Inflammatory macrophage treated with lipopolysaccharide for 4 hours (primary cell): ENCODE measurements around the gene NCAPD2.
"Not testable (repeated sequence)": the region's sequence is repeated elsewhere in the genome, so short reads cannot be mapped to it uniquely, and the experiment has no call there.

Source experiments
- DNase-seq: peaks from one replicate; pipeline ENCODE4 v3.0.0-alpha.2; 2020

The NCAPD2 gene

GRCh38 chr12:6465467-6466183 is 28.3 kb upstream of the NCAPD2 start:
- DNase-seq: peak; percentile 68

GRCh38 chr12:6466184-6466573 is 27.7 kb upstream of the NCAPD2 start:
- DNase-seq: no peak

GRCh38 chr12:6466751-6467150 is 27.2 kb upstream of the NCAPD2 start:
- DNase-seq: not testable (repeated sequence)

- not testable (repeated sequence) for DNase-seq
These were observed 26.2 kb upstream of the NCAPD2 start for GRCh38 chr12:6467571-6468282.

GRCh38 chr12:6468283-6468575 is 25.7 kb upstream of the NCAPD2 start:
- DNase-seq: no peak

- no peak for DNase-seq
These were observed 24.8 kb upstream of the NCAPD2 start for GRCh38 chr12:6469092-6469491.

GRCh38 chr12:6469609-6470374 is 24.1 kb upstream of the NCAPD2 start:
- no peak for DNase-seq

GRCh38 chr12:6470375-6471163 is 23.3 kb upstream of the NCAPD2 start, which contains the start of gene VAMP1:
Gene VAMP1 (minus strand): TSS chr12:6470677. CDS start chr12:6470531, 146 bp downstream.
- DNase-seq: peak; percentile 95

- peak; percentile 81 for DNase-seq
These were observed 21.9 kb upstream of the NCAPD2 start for GRCh38 chr12:6471989-6472360.

GRCh38 chr12:6472491-6472890 is 21.4 kb upstream of the NCAPD2 start:
- no peak for DNase-seq

GRCh38 chr12:6475233-6475975 is 18.5 kb upstream of the NCAPD2 start:
- DNase-seq: not testable (repeated sequence)

- peak; percentile 51 for DNase-seq
These were observed 17.4 kb upstream of the NCAPD2 start for GRCh38 chr12:6476489-6476888.

GRCh38 chr12:6477601-6478377 is 16.1 kb upstream of the NCAPD2 start:
- not testable (repeated sequence) for DNase-seq

GRCh38 chr12:6478416-6478815 is 15.5 kb upstream of the NCAPD2 start:
- no peak for DNase-seq

GRCh38 chr12:6488240-6488639 is 5.7 kb upstream of the NCAPD2 start:
- no peak for DNase-seq

- no peak for DNase-seq
These were observed 4.5 kb upstream of the NCAPD2 start for GRCh38 chr12:6489449-6489848.

- DNase-seq: not testable (repeated sequence)
These were observed 3.2 kb upstream of the NCAPD2 start for GRCh38 chr12:6490673-6491072.

- DNase-seq: peak; percentile 97
These were observed 935 bp upstream of the NCAPD2 start, which contains the start of gene MRPL51 for GRCh38 chr12:6492838-6493496. Gene MRPL51 (minus strand): TSS chr12:6493262. CDS start chr12:6493136, 126 bp downstream.

- no peak for DNase-seq
These were observed 399 bp downstream of the NCAPD2 start for GRCh38 chr12:6494258-6494743.

GRCh38 chr12:6494968-6495367 is 1.1 kb downstream of the NCAPD2 start:
- no peak for DNase-seq

GRCh38 chr12:6497291-6497690 is 3.4 kb downstream of the NCAPD2 start:
- not testable (repeated sequence) for DNase-seq
